ENCODE results near the gene KCTD5. TPM values are rescaled to one million over a fixed set of nuclear protein-coding genes. Genes with fewer than 3 reads are reported as not detected.

KCTD5 gene
- total RNA-seq, 2 donors from 2014 or later, result 19.6 to 21.9 TPM

DNA sequence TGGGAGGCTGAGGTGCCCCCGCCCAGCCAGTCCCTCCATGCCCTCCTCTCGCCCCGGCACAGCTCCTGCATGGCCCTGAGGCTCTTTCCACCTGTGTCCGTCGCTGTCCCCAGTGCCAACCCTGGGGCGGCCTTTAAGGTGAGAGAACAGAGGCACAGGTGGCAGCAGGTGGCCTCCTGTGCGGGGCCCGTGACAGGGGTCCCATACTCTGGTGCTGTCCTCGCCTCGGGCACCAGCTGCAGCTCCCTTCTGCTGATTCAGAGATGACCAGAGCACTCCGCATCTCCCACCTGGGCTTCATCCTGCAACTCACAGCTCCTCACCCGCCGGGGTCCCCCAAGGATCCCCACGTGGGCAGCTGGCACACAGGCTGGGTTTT lies 29.7 kb downstream of the KCTD5 start:
- peaks cover 6% of the 10 kb centered on the region for H3K4me1 Mint-ChIP-seq
- ATAC-seq (no peak), DNase-seq (no peak)
- H3K9me3 ChIP-seq (ENCODE audit: control insufficient read depth, low read length, poor library complexity, severe bottlenecking), result no peaks in the 10 kb centered on the region
- H3K27ac Mint-ChIP-seq, result no peak overlapping the region
- no peak overlapping the region for H3K4me3 Mint-ChIP-seq
- no peaks in the 10 kb centered on the region for H3K36me3 Mint-ChIP-seq (ENCODE audit: low read depth)
- H3K27me3 Mint-ChIP-seq, result no peaks in the 10 kb centered on the region

DNA sequence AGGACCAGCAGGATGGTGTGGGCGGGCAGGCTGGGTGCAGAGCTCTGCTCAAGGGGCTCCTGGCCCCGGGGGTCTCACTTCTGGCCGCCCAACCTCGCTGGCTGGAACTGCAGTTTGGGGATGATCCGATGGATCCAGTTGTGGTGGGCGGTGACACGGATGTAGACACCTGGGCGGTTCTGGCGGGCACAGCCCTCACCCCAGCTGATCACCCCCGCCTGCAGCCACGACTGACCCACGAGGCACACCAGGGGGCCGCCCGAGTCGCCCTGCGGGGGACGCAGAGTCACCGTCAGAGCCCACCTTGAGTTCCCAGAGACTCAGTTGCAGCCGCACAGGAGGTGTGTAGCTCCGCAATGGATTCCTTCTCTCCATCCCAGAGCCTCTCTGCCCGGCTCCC lies 30.2 kb downstream of the KCTD5 start:
- no peaks in the 10 kb centered on the region for H3K36me3 Mint-ChIP-seq (ENCODE audit: low read depth)
- DNase-seq (no peak), ATAC-seq (no peak)
- peaks cover 6% of the 10 kb centered on the region for H3K4me1 Mint-ChIP-seq
- H3K27me3 Mint-ChIP-seq, result no peaks in the 10 kb centered on the region
- no peaks in the 10 kb centered on the region for H3K9me3 ChIP-seq (ENCODE audit: control insufficient read depth, low read length, poor library complexity, severe bottlenecking)
- no peak overlapping the region for H3K4me3 Mint-ChIP-seq
- H3K27ac Mint-ChIP-seq, result no peak overlapping the region

DNA sequence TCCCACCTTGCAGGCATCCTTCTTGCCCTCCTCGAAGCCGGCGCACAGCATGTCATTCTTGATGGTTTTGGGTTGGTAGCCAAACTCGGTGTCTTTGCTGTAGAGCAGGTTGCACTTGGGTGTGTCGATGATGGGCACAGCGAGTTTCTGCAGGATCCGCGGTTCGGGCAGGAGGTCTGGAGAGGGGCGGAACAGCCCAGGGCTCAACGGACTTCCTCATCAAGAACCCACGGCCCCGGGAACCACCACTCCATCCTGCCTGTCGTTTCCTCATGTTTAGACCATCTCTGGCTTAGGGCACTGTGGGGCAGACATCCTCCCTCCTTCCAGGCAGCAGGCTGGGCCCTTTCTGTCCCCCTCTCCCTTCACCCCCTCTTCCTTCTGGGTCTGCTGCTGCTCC lies 31.2 kb downstream of the KCTD5 start:
- H3K4me3 Mint-ChIP-seq, result no peak overlapping the region
- no peaks in the 10 kb centered on the region for H3K27me3 Mint-ChIP-seq
- ATAC-seq (no peak), DNase-seq (no peak)
- peaks cover 6% of the 10 kb centered on the region for H3K4me1 Mint-ChIP-seq
- H3K36me3 Mint-ChIP-seq (ENCODE audit: low read depth), result no peaks in the 10 kb centered on the region
- no peak overlapping the region for H3K27ac Mint-ChIP-seq
- H3K9me3 ChIP-seq (ENCODE audit: control insufficient read depth, low read length, poor library complexity, severe bottlenecking), result no peaks in the 10 kb centered on the region

DNA sequence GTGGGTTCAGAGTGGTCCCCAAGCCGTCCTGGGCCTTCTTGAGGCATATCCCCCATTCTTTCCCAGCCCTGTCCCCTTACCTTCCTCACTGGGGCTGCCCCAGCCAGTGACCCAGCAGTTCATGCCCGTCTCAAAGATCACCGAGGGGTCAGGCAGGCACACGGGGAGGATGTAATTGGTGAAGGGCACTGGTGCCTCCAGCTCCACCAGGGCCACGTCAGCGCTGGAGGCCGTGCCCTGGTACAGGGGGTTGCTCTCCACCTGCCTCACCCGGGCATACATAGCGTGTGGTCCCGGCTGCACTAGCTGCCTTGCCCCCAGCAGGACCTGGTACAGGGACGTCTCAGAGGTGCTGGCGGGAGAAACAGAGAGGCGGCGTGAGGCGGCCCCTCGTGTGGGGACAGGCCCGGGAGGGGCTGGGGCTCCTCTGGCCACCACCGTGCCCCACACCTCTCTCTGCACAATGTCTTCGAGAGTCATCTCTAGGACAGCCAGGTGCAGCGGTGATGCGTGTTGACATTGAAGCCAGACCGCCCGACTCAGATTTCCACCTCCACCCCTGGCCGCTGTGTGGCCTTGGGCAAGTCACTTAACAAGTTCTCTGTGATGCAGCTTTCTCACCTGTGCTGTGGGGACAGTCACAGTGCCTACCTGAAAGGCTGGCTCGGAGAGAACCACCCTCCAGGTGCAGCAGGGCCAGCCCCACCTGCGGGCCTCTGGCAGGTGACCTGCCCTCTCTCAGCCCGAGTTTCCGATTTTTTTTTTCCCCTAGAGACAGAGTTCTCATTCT lies 31.9 kb downstream of the KCTD5 start:
- DNase-seq, result no peak
- no peak for ATAC-seq
- peaks cover 6% of the 10 kb centered on the region for H3K4me1 Mint-ChIP-seq
- no peaks in the 10 kb centered on the region for H3K9me3 ChIP-seq (ENCODE audit: control insufficient read depth, low read length, poor library complexity, severe bottlenecking)
- no peak overlapping the region for H3K4me3 Mint-ChIP-seq
- H3K36me3 Mint-ChIP-seq (ENCODE audit: low read depth), result no peaks in the 10 kb centered on the region
- no peak overlapping the region for H3K27ac Mint-ChIP-seq
- no peaks in the 10 kb centered on the region for H3K27me3 Mint-ChIP-seq

DNA sequence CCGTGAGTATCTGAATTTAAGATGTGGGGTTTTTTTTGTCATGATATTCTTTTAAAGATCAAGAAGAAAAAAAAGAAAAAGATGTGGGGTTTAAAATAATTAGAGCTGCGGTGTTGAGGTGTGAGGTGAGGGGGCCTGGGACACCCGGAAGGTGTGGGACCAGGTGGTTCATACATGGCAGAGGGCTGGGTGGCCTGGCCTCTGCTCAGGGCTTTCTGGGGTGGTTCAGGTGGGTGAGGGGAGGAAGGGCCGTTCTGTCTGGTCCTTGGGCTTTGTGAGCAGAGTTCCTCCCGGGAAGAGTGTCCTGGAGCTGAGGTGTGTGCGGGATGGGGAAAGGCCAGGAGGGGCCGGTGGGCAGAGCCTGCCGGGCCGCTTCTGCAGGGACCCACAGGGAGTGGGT lies 32.7 kb downstream of the KCTD5 start:
- DNase-seq (no peak), ATAC-seq (peak; percentile 2)
- Mint-ChIP-seq H3K36me3 (ENCODE audit: low read depth) (no peaks in the 10 kb centered on the region), H3K4me1 (peaks cover 6% of the 10 kb centered on the region), H3K27ac (peak overlapping the region; percentile 56), H3K4me3 (peak overlapping the region; percentile 21), H3K27me3 (no peaks in the 10 kb centered on the region)
- H3K9me3 ChIP-seq (ENCODE audit: control insufficient read depth, low read length, poor library complexity, severe bottlenecking), result no peaks in the 10 kb centered on the region

DNA sequence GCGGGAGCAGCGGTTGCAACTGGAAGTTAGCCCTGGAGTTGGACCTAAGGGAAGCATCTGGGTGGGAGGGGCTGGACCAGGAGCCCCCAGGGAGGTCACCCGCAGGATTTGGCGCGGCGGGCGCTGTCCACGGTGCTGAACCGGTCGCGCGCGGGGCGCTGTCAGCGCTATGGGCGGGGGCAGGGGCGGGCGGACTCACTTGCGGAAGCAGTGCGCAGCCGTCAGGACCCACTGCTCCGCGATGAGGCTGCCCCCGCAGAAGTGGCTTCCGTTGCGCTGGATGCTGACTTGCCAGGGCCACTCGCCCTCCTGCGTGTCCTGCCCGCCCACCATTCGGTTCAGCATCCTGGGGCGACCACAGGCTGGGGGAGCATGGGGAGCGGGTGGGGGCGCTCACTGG lies 33.2 kb downstream of the KCTD5 start:
- DNase-seq, result peak; percentile 79 to 84 (median 79)
- Mint-ChIP-seq H3K4me3 (no peak overlapping the region), H3K27ac (peak overlapping the region; percentile 56), H3K27me3 (no peaks in the 10 kb centered on the region), H3K4me1 (peaks cover 6% of the 10 kb centered on the region), H3K36me3 (ENCODE audit: low read depth) (no peaks in the 10 kb centered on the region)
- peak; percentile 94 for ATAC-seq
- H3K9me3 ChIP-seq (ENCODE audit: control insufficient read depth, low read length, poor library complexity, severe bottlenecking), result no peaks in the 10 kb centered on the region

DNA sequence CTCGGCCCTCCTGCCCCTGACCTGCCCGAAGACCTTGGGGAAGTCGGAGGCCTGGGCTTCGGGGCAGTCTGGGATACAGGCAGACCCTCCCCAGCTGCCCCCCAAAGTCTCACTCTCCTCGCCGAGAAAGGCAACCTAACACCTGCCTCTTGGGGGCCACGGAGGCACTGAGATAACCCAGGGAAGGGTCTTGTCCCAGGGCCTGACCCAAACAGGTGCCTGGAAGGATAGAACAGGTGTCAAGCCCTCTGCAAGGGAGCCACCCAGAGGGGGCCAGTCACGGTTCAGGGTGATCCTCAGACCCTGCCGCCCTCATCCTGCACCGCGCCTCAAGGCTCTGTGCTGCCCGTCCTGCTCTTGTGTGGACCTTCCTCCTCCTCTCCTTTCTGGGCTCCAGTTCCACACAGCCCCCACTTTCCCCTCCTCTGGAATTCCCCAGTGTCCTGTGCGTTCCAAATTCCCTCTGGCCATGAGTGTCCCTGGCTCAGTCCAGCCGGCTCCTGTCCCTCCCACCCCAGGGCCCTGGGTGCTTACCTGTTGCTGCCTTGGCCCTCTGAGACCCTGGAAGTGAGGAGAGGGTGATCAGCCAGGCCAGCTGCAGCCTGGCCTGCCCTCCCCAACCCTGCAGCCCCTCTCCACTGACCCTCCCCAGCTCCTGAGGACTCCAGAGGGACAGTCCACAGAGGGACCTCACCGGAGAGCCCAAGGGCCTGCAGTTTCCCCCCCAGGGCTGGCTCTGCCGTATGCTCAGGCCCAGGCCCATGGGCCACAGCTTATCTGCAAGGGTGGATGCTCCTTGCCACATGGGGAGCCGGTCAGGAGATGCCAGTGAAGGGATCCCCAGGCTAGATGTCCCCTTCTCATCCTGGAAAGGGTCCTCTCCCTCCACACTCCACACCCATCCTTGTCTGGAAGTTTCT lies 33.9 kb downstream of the KCTD5 start:
- Mint-ChIP-seq H3K36me3 (ENCODE audit: low read depth) (no peaks in the 10 kb centered on the region), H3K27ac (no peak overlapping the region), H3K27me3 (no peaks in the 10 kb centered on the region), H3K4me1 (peaks cover 6% of the 10 kb centered on the region), H3K4me3 (peak overlapping the region; percentile 33)
- no peaks in the 10 kb centered on the region for H3K9me3 ChIP-seq (ENCODE audit: control insufficient read depth, low read length, poor library complexity, severe bottlenecking)
- DNase-seq (no peak), ATAC-seq (no peak)

DNA sequence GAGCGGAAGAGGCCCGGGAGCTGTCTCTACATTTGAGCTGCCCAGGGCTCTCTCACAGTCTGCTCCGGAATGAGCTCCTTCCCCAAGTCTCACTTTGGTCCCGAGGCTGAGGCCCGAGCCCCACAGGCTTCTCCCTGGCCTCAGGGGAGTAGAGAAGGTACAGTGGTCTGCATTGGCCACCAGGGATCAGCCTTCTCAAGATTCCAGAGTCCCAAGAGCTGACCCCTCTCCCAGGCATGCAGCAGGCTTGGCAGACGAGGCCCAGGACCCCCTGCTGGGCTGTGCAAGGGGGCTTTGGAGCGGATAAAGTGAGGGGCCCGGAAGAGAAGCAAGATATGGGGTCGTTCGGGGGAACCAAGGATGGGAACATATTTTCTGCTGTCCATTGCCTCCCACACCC lies 34.6 kb downstream of the KCTD5 start:
- H3K4me3 Mint-ChIP-seq, result peak overlapping the region; percentile 33
- DNase-seq (no peak), ATAC-seq (no peak)
- no peaks in the 10 kb centered on the region for H3K27me3 Mint-ChIP-seq
- no peaks in the 10 kb centered on the region for H3K9me3 ChIP-seq (ENCODE audit: control insufficient read depth, low read length, poor library complexity, severe bottlenecking)
- H3K36me3 Mint-ChIP-seq (ENCODE audit: low read depth), result no peaks in the 10 kb centered on the region
- H3K27ac Mint-ChIP-seq, result no peak overlapping the region
- H3K4me1 Mint-ChIP-seq, result peaks cover 6% of the 10 kb centered on the region

DNA sequence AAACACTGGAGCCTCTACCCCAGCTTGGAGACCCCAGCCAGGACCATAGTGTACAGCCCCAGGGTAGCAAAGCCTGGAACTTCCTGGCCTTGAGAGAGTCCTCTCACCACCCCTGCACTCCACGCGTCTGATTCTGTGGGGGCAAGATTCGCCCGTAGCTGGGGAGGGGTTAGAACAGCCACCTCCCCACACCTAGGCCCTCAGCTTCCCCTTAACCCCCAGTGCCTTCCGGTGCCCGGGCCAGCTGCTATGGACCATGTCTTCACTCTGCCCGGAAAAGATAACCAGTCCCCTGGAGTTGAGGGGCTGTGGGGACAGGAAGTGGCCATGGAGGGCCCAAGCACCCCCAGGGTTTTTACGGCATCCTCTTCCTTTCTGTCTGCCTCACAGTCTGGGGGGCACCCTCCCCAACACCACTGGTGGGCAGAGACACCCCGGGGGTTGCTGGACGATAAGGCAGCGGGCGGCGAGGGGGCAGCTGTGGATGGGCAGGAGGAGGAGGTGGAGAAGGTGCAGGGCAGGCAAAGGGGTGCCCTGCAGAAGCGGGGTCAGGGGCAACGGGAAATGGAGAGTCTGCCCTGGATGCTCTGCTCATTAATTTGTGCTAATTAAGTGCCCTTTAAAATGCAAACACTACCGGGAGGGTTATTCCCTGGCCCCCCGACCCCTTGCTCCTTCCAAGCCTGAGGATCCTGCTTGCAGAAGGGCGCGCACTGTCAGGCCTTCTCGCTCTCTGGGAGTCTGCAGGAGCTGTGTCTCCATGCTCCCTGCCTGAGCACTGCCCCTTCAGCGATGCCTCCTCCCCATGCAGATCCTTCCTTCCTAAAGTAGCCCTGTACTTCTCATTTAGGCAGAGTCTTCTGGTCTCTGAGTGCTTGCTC lies 35.3 kb downstream of the KCTD5 start:
- Mint-ChIP-seq H3K36me3 (ENCODE audit: low read depth) (no peaks in the 10 kb centered on the region), H3K4me1 (peaks cover 6% of the 10 kb centered on the region), H3K27me3 (no peaks in the 10 kb centered on the region), H3K4me3 (no peak overlapping the region), H3K27ac (no peak overlapping the region)
- ATAC-seq (no peak), DNase-seq (no peak)
- H3K9me3 ChIP-seq (ENCODE audit: control insufficient read depth, low read length, poor library complexity, severe bottlenecking), result no peaks in the 10 kb centered on the region

DNA sequence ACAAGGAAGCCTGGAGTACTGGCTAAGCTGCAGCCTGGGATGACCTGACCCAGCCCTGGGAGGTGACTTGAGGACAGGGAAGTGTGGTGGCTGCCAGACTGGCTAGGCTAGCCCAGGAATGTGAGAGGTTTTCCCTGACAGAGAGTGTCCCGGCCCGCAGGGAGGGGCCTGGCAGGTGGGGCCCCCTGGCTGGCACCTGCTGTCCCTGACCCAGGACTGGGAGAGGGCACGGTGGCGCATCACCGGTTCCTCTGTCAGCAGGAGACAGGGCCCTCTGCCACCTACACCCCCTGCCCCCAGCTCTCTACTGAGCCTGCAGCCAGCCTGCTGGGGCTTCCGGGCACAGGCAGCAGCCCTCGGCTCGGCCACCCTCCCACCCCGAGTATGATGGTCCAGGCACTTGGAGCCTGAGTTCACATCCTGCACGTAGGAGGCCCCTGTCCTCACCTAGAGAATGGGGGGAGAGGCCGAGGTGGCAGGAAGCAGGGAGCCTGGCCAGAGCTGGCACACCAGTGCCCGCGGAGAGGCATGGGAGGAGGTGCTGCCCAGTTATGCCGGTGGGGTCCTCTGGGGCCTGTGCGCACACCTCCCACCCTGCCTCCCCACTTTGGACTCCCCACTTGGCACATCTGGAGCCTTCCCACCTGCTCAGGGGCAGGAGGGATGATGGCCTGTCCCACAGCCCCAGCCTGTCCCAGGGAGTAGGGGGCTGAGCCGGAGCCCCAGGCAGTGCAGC lies 37.2 kb downstream of the KCTD5 start:
- Mint-ChIP-seq H3K4me1 (peaks cover 6% of the 10 kb centered on the region), H3K27ac (no peak overlapping the region), H3K4me3 (peak overlapping the region; percentile 28), H3K27me3 (peaks cover 5% of the 10 kb centered on the region), H3K36me3 (ENCODE audit: low read depth) (peaks cover 3% of the 10 kb centered on the region)
- H3K9me3 ChIP-seq (ENCODE audit: control insufficient read depth, low read length, poor library complexity, severe bottlenecking), result no peaks in the 10 kb centered on the region
- no peak for DNase-seq
- no peak for ATAC-seq

DNA sequence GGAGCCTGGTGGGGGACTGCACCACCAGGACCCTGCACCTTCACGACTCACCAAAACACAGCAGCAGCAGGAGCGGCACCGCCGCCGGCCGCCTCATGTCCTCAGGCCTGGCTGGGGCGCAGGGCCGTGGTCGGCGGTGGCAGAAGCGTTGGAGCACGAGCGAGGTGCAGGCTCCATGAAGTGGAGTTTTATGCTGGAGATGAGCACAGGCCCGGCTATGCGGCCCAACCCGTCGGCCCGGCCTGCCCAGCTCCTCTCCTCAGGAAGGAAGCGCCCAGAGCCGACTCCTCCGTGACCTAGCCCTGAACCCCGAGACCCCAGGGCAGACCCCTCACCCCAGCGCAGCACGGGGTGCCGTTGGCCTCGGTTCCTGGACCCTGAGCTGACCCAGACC lies 37.7 kb downstream of the KCTD5 start, which contains the start of gene PRSS27:
TSS of gene PRSS27 (minus strand) at position 161 of the 394 bp plus-strand sequence. CDS start at position 97, 64 bp downstream.
- Mint-ChIP-seq H3K36me3 (ENCODE audit: low read depth) (peaks cover 3% of the 10 kb centered on the region), H3K27ac (peak within 1 kb of the TSS; percentile 29), H3K4me3 (peak within 1 kb of the TSS; percentile 87), H3K4me1 (peaks cover 3% of the 10 kb centered on the region), H3K27me3 (peaks cover 9% of the 10 kb centered on the region)
- DNase-seq (no peak), ATAC-seq (no peak)
- H3K9me3 ChIP-seq (ENCODE audit: control insufficient read depth, low read length, poor library complexity, severe bottlenecking), result no peaks in the 10 kb centered on the region

Measured in T-helper 17 cell (primary cell).